Activated gamma-delta T cell (primary cell): Measurements from ENCODE around the gene CRADD.
"Not testable (repeated sequence)": the region's sequence is repeated elsewhere in the genome, so short reads cannot be mapped to it uniquely, and the experiment has no call there.

Experiments
- DNase-seq: peaks from one replicate; lab custom pipeline; 2025; lab: John Stamatoyannopoulos, UW

Gene CRADD

GRCh38 chr12:93784339-93785086 is 107.3 kb downstream of the CRADD start:
- no peak for DNase-seq

DNA sequence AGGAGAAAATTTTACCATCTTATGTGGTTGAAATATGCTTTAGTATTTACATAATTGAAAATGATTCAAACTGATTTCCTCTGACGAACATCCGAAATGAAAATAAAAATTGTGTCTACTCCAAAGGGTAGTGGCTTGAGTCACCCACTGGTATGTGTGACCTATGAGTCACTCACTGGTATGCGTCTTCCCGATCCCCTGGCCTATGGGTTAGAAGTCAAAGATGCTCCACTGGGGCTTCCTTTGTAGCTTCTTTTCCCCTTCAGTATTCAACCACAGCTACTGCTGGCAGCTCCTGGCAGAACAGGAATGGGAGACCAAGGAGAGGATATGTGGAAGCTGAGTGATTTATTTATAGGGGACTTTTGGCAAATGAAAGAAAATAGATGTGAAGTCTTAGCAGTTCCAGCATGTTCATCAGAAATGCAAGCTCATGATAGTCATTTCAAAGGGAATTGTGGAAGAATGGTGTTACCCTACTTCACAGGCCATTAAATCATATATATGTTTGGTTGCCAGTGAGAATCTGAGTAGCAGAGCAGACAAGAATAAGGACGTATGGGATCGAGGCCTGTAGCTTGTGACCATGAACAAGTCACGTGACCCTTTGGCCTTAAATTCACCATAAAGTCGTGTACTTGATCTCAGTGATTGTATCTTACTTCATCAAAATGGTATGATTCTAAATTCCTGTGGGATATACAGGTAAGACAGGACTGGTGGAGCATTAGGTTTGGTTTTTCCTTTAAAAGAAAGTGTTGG is 108.3 kb downstream of the CRADD start:
- DNase-seq: no peak

DNA sequence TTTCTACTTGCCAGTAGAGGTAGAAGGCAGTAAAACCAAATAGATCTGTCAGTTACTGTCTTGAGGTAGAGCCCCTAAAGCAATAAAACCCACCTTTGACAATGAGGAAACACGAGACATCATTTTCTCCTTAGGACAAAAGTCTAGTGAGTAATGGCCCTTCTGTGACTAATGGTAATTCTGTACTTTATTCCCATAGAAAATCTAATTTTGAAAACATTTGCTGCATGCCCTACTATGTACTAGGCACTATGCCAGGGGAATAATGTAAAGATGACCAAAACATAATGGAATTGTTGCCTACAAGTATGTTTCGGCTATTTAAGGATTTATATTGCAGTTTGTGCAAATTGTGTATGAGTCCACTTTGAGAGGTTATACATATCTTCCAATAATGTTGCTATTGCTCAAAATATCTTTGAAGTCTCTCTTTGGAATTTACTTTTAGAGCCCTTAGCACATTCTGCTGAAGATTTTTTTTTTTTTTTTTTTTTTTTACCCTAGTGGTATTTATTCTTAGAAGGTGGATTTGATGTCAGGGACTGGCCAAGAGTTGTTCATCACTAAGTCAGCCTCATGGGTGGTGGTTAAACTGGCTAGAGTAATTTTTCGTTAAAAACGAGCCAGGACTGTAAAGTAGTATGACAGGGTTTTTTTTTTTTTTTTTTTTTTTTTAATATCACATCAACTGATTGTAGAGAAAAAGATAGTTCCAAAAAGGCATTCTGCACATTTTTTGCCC is 109.7 kb downstream of the CRADD start:
- no peak for DNase-seq

DNA sequence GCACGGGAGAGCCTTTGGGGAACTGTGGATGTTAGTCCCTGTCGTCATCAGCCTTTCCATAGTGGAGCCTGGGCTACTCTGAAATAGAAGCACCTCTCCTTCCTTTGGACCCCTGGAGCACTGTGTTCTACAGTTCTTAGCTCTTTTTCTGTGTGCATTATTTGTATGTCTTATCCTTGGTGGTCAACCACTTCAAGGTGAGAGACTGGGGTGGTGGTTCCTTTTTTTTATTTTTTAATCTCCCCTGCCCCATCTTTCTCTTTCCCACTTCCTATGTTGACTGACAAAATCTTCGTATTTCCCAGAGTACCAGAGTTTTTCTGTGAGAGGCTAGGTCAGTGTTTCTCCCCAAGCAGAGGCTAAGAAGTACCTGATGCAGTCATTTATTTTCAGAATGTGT is 111.7 kb downstream of the CRADD start:
- no peak for DNase-seq

DNA sequence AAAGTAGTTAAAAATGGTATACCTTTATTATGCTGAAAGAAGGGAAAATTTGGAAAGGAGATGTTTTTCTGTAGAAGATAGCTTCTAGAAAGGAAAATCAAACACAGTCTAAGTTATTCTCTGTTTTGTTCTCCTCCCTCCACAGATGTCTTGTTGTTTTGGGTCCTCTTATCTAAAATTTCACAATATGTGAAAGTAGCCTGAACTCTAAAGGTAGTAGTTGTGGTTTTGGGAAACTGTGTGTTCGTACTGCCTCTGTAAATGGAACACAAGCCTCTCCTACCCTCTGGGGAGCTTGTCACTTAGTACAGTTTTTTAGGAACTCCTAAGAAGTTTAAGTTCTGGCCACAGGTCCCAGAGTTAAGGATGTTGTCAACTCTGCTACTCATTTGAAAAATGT is 112.6 kb downstream of the CRADD start:
- no peak for DNase-seq

GRCh38 chr12:93790472-93791152 is 113.4 kb downstream of the CRADD start:
- no peak for DNase-seq

DNA sequence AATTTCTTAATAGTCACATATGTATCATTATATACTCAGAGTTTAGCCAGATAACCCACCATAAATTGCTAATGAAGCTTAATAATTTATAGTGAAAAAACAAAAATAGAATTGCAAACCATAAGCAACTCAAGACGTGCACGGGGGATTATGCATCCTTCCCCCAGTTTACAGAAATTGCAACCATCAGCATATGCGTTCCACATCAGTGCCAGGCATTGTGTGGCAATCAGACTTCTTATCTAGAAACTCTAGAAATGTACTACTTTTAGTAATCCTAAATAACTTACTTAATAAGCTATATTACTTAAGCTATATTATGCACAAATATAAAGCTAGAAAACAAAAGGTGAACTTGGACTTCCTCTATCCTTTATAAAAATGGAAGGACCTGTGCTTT is 115.8 kb downstream of the CRADD start:
- DNase-seq: no peak

- no peak for DNase-seq
Measured at GRCh38 chr12:93793983-93794382, 116.8 kb downstream of the CRADD start.

DNA sequence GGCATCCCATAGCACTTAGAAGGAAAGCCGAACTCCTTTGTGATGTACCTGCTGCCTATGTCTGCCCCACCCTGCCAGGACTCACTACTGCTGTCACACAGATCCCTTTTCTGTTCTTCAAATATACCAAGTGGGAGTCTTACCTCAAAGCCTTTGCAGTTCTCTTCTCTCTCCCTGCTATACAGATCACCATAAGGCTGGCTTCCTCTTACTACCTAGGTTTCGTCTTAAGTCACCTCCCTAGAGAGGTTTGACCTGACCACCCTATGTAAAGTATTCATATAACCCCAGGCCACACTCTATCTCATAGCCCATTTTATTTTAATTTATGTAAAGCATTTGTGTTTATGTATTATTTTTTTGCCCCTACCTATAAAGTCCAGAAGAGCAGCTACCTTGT is 117.6 kb downstream of the CRADD start:
- no peak for DNase-seq

GRCh38 chr12:93795352-93795751 is 118.2 kb downstream of the CRADD start:
- DNase-seq: no peak

DNA sequence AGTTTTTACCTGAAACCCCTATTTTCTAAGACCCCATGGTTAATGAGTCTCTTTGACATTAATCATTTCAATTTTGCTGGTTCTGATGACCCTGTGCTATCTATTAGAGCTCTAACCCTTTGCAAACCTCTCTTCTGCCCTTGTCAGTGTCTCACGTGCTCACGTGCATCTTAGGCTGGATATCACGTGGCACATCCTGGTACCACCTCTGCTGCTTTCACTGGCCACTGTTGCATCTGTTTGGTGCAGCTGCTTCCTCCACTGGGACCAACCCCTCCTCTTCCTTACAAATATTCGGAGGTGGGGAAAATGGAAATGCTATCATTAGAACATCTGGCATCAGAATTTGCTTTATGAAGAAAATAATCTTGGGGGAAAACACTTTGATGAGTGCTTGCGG is 119.6 kb downstream of the CRADD start:
- DNase-seq: no peak

DNA sequence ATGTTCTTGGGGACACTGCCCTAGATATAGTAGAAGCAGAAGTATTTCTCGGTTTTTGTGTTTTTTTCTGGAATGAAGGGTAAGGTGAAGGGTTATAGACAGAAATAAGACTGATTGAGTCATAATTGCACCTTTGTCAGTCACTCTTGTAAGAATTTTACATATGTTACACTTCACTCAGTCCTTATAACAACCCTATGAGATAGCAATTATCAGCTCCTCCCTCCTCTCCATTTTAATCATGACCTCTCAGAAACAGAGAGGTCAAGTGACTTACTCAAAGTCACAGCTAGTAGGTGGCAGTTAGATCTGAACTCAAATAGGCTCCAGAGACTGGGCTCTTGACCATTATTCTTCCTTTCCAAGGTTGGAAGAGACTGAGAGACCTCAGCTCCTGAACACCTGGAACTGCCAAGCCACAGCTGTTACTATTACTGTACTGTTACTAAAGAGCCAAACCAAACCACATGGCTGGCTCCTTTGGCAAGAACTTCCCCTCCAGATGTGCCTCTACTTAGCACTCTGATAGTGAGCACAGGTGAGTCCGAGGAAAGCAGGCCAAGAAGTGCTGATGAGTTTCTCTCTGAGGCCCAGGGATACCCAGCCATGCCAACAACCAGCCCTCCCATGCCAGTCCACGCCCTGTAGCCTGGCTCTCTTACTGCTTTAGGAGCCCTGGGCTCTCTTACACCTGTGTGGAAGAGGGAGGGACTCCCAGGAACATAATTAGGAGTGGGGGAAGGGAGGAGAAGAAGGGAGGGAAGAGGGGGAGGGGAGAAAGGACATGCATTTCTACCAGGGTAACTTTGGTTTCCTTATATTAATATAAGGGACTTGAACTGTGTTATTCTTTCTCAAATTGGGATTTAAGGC is 121.3 kb downstream of the CRADD start:
- DNase-seq: no peak

DNA sequence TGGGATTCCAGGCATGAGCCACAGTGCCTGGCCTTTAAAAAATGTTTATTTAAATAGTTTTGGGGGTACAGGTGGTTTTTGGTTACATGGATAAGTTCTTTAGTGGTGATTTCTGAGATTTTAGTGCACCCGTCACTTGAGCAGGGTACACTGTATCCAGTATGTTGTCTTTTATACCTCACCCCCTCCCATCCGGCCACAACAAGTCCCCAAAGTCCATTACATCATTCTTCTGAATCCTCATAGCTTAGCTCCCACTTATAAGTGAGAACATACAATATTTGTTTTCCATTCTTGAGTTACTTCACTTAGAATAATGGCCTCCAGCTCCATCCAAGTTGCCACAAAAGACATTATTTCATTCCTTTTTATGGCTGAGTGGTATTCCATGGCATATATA is 124.5 kb downstream of the CRADD start:
- not testable (repeated sequence) for DNase-seq

- DNase-seq: no peak
Measured at GRCh38 chr12:93802293-93802692, 125.1 kb downstream of the CRADD start.

- DNase-seq: no peak
Measured at GRCh38 chr12:93802698-93803423, 125.7 kb downstream of the CRADD start.

DNA sequence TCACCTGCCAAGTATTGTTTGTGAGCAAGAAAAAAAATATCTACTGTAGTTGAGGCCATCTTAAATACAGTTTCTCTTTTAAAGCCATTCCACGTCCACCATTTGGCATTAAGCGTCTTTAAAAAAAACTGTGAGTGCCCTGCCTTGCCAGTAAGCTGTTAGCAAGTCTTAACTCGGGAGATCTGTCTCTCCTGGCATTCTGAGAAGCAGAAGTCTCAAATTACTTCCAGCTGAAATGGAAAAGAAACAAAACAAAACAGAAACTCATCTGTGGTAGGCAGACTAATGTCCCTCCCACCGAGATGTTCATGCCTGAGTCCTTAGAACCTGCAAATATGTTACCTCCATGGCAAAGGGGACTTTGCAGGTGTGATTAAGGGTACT is 126.2 kb downstream of the CRADD start:
- no peak for DNase-seq

DNA sequence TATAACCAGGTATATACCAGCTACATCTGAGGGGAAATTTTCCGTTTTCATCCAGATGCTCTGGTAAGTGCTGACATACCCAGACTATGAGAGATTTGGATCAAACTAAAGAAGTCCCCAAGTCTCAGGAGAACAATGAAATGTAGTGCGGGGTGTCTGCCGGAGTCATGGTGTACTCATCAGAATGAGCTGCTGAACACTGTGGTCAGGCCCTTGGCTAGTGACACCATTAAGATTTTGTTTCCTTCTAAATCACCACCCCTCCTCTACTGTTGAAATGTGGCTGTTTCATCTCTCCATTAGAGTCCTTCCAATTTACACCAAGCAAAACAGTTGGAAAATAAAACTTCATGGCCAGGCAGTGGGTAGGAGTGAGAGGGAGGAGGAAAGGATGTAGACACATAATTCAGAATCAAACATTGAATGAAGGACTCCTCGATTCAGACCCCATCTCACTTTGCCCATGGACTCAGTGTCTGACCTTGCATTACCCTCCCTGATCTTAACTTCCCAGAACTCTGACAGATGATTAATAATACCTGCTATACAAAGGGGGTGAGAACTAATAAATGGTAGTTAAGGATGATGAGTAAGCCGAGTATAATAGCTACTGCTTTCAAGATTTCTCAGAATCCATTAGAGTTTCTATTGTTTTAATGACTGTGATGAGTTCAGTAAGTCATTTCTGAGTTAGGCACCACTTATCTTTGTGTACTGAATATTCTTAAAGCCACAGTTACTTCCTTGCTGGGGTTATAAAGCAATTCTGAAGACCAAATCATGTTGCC is 127.4 kb downstream of the CRADD start:
- no peak for DNase-seq

- no peak for DNase-seq
Measured at GRCh38 chr12:93805736-93806141, 128.6 kb downstream of the CRADD start.

DNA sequence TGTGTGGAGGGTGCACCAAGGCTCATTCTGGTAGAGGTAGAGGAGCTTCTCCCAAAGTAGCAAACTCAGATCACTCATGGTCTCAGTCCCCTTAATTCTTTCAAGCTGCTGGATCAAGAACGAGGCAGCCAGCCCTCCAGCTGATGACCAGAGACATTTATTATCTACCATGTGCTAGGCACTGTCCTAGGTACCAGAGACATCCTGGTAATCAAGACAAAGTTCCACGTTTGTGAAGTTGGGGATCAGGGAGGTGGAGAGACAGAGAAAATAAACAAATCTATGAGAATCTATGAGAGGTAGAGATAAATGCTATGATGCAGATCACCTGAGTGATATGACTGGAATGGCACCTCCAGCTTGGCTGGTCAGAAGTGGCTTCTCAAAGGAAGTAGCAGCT is 130.2 kb downstream of the CRADD start:
- DNase-seq: no peak
